Activated B cell treated with CpG ODN at 0.5 μM for 24 hours (primary cell): ENCODE measurements around the gene CCDC3. TPM values are rescaled to one million over a fixed set of nuclear protein-coding genes. Genes with fewer than 3 reads are reported as not detected.

Experiments
- ATAC-seq: fragments of 200-7000 bp; cut with Tn5 transposase; one replicate; pipeline ENCODE4 v1.10.0; 2021; ENCODE audit warnings: low read depth, mild to moderate bottlenecking, moderate library complexity
- CTCF ChIA-PET: fragments of 350-600 bp; sonication (Branson Sonifier 250); formaldehyde crosslinking; loops from one replicate; lab custom pipeline; 2021; ENCODE audit warnings: antibody characterized with exemption; lab: Charles Lee
- POLR2A ChIA-PET: fragments of 350-600 bp; sonication (Branson Sonifier 250); formaldehyde crosslinking; loops from one replicate; lab custom pipeline; 2021; ENCODE audit warnings: antibody characterized with exemption; lab: Charles Lee
- DNase-seq: peaks from one replicate; pipeline ENCODE4 v3.0.0; 2022
- H3K27ac Mint-ChIP-seq: one replicate; pipeline ENCODE4 v1.8.0; 2020; ENCODE audit warnings: mixed read lengths
- H3K27me3 Mint-ChIP-seq: one replicate; pipeline ENCODE4 v1.8.0; 2021; ENCODE audit warnings: mixed read lengths
- H3K36me3 Mint-ChIP-seq: one replicate; pipeline ENCODE4 v1.8.0; 2021; ENCODE audit warnings: low read depth, mixed read lengths
- H3K4me1 Mint-ChIP-seq: one replicate; pipeline ENCODE4 v1.8.0; 2021; ENCODE audit warnings: mixed read lengths
- H3K4me3 Mint-ChIP-seq: one replicate; pipeline ENCODE4 v1.8.0; 2020; ENCODE audit warnings: mild to moderate bottlenecking, mixed read lengths
- H3K9me3 Mint-ChIP-seq: one replicate; pipeline ENCODE4 v1.8.0; 2020; ENCODE audit warnings: mixed read lengths
- intact Hi-C: fragments of 100-400 bp; cut with micrococcal nuclease; formaldehyde crosslinking; loops from one replicate; pipeline ENCODE4 v1.15.1; 2024
- total RNA-seq: library from RNA; stranded (reverse); gene quantifications from 2 replicates; pipeline ENCODE4 v1.2.3, GENCODE V29; 2022
- TF ChIP-seq, protein P1 (sequence below): fragments of 200-600 bp; IDR thresholded peaks from one replicate; pipeline ENCODE4 v1.8.0; 2022; ENCODE audit warnings: antibody characterized with exemption, mild to moderate bottlenecking

CCDC3 gene
- total RNA-seq, 1 donor from 2014 or later, result 0.07 TPM

DNA sequence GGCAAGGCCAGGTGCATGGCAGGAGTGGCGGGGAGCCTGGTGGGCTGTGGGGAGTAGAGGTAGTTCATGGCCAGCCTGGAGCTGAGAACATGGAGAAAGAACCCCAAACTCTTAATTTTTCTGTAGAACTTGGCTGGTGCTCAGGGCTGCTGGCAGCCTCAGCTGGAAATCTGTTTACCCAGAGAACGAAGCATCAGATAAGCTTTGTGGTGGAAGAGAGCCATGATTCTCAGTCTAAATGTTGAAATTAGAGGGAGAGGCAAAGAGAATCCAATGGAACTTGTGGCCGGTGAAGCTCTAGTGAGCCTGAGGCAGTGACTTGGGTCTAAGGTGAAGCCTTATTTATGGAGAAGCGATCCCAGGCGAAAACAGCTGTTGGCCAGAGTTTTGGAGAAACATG is 126.4 kb downstream of the CCDC3 start:
- no peaks in the 10 kb centered on the region for H3K4me1 Mint-ChIP-seq
- ATAC-seq, result no peak
- peaks cover 7% of the 10 kb centered on the region for H3K27me3 Mint-ChIP-seq
- no peak for DNase-seq
- intact Hi-C loops, result no loop called here
- H3K27ac Mint-ChIP-seq, result no peak overlapping the region
- ChIA-PET CTCF (no interaction called here), POLR2A (interaction anchor here (0.6 kb wide), 1 partner anchor 93 kb away, joined by 3 read pairs; no protein-coding TSS in a partner anchor)
- TF ChIP-seq, protein P1, sequence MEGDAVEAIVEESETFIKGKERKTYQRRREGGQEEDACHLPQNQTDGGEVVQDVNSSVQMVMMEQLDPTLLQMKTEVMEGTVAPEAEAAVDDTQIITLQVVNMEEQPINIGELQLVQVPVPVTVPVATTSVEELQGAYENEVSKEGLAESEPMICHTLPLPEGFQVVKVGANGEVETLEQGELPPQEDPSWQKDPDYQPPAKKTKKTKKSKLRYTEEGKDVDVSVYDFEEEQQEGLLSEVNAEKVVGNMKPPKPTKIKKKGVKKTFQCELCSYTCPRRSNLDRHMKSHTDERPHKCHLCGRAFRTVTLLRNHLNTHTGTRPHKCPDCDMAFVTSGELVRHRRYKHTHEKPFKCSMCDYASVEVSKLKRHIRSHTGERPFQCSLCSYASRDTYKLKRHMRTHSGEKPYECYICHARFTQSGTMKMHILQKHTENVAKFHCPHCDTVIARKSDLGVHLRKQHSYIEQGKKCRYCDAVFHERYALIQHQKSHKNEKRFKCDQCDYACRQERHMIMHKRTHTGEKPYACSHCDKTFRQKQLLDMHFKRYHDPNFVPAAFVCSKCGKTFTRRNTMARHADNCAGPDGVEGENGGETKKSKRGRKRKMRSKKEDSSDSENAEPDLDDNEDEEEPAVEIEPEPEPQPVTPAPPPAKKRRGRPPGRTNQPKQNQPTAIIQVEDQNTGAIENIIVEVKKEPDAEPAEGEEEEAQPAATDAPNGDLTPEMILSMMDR, result no peak
- H3K36me3 Mint-ChIP-seq, result no peaks in the 10 kb centered on the region
- H3K4me3 Mint-ChIP-seq, result no peak overlapping the region
- H3K9me3 Mint-ChIP-seq, result no peaks in the 10 kb centered on the region

DNA sequence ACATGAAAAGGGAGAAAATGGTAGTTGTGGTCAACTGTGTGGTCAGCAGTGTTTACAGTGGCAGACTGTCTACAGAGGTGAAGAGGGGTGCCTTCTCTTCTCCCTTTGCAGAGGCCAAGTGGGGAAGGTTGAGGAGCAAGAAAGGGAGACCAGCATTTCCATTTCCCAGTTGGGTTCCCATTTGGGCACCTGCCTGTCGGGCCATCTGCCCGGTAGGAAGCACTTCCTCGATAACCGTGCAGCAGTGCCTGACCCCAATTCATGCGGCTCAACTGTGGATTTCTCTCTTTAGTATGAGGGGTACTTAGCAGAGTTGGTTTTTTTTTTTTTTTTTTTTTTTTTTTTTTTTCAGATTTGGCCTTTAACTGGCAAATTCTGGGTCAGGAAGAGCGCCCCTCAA is 127.0 kb downstream of the CCDC3 start:
- POLR2A ChIA-PET, result interaction anchor here (0.6 kb wide), 1 partner anchor 93 kb away, joined by 3 read pairs; no protein-coding TSS in a partner anchor

GRCh38 chr10:12873172-12873571 is 128.3 kb downstream of the CCDC3 start:
- DNase-seq, result no peak
- Mint-ChIP-seq H3K4me3 (no peak overlapping the region), H3K27me3 (peaks cover 5% of the 10 kb centered on the region), H3K27ac (no peak overlapping the region), H3K9me3 (no peaks in the 10 kb centered on the region), H3K4me1 (no peaks in the 10 kb centered on the region), H3K36me3 (no peaks in the 10 kb centered on the region)
- intact Hi-C loops, result no loop called here
- TF ChIP-seq, protein P1, result no peak
- ChIA-PET POLR2A (no interaction called here), CTCF (no interaction called here)
- no peak for ATAC-seq

More for the DNA sequence above, 127.0 kb downstream of the CCDC3 start:
- Mint-ChIP-seq H3K36me3 (no peaks in the 10 kb centered on the region), H3K27me3 (peaks cover 5% of the 10 kb centered on the region), H3K4me1 (no peaks in the 10 kb centered on the region), H3K27ac (no peak overlapping the region), H3K9me3 (no peaks in the 10 kb centered on the region), H3K4me3 (no peak overlapping the region)
- TF ChIP-seq, protein P1, result no peak
- intact Hi-C loops, result no loop called here
- CTCF ChIA-PET, result no interaction called here
- no peak for DNase-seq
- ATAC-seq, result no peak

GRCh38 chr10:12872577-12872976 is 128.9 kb downstream of the CCDC3 start:
- no peak overlapping the region for H3K27ac Mint-ChIP-seq
- TF ChIP-seq, protein P1, result no peak
- ChIA-PET CTCF (no interaction called here), POLR2A (no interaction called here)
- H3K4me3 Mint-ChIP-seq, result no peak overlapping the region
- no peaks in the 10 kb centered on the region for H3K4me1 Mint-ChIP-seq
- intact Hi-C loops, result no loop called here
- H3K9me3 Mint-ChIP-seq, result no peaks in the 10 kb centered on the region
- peaks cover 5% of the 10 kb centered on the region for H3K27me3 Mint-ChIP-seq
- no peak for DNase-seq
- ATAC-seq, result no peak
- no peaks in the 10 kb centered on the region for H3K36me3 Mint-ChIP-seq

DNA sequence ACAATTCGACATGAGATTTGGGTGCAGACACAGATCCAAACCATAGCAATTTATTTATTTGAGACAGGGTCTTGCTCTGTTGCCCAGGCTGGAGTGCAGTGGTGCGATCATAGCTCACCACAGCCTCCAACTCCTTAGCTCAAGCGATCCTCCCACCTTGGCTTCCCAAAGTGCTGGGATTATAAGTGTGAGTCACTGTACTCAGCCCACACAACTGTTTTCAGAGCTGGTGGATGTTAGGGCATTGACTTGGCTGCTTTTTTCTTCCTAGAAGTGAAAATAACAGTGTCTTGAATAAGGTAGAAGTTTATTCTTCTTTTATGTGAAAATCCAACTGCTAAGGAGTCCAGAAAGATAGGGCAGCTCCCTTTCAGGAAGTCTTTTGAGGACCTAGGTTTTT is 132.1 kb downstream of the CCDC3 start:
- Mint-ChIP-seq H3K36me3 (no peaks in the 10 kb centered on the region), H3K27me3 (peaks cover 1% of the 10 kb centered on the region), H3K4me1 (peaks cover 1% of the 10 kb centered on the region), H3K4me3 (no peak overlapping the region), H3K27ac (no peak overlapping the region), H3K9me3 (no peaks in the 10 kb centered on the region)
- POLR2A ChIA-PET, result no interaction called here
- TF ChIP-seq, protein P1, result no peak
- ATAC-seq (no peak), DNase-seq (no peak)
- CTCF ChIA-PET, result no interaction called here
- intact Hi-C loops, result no loop called here
